Measurements from ENCODE around the gene RTKN2. TPM values are rescaled to one million over a fixed set of nuclear protein-coding genes. Genes with fewer than 3 reads are reported as not detected.

Gene RTKN2
- total RNA-seq, 1 donor from 2014 or later: 13.2 TPM

DNA sequence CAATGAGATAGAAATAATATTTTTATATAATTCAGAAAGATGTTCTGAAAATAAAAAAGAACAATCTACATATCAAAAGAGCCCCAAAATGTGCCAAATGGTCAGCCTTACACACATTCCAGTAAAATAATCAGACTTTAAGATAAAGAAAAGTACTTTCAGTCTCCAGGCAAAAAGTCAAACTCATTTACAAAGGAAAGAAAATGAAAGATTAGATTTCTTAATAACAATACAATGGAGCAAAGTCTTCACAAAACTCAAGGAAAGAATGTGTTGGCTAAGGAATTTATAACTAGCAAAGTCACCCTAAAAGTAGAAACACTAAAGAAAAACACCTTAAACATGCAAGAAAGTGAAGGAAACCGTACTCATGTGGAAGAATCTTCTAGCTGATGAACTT, 16.6 kb downstream of the RTKN2 start:
- Mint-ChIP-seq H3K4me1 (ENCODE audit: low read depth) (peaks cover 17% of the 10 kb centered on the region), H3K9me3 (ENCODE audit: low read depth) (no peaks in the 10 kb centered on the region), H3K4me3 (ENCODE audit: low read depth) (no peak overlapping the region), H3K27me3 (no peaks in the 10 kb centered on the region), H3K27ac (peak overlapping the region; percentile 39), H3K36me3 (ENCODE audit: insufficient read depth) (peaks cover 4% of the 10 kb centered on the region)
- no peak for TF ChIP-seq CTCF (IDR thresholded peaks at IDR 0.05; ENCODE audit: unreplicated experiment)
- DNase-seq (ENCODE audit: low spot score, unreplicated experiment): no peak

GRCh38 chr10:62250594-62251198, 17.9 kb downstream of the RTKN2 start:
- no peak overlapping the region for H3K27ac Mint-ChIP-seq
- no peak for DNase-seq (ENCODE audit: low spot score, unreplicated experiment)
- H3K4me1 Mint-ChIP-seq (ENCODE audit: low read depth): peaks cover 17% of the 10 kb centered on the region
- H3K36me3 Mint-ChIP-seq (ENCODE audit: insufficient read depth): peaks cover 2% of the 10 kb centered on the region
- no peak for TF ChIP-seq CTCF (IDR thresholded peaks at IDR 0.05; ENCODE audit: unreplicated experiment)
- no peak overlapping the region for H3K4me3 Mint-ChIP-seq (ENCODE audit: low read depth)
- no peaks in the 10 kb centered on the region for H3K27me3 Mint-ChIP-seq
- no peaks in the 10 kb centered on the region for H3K9me3 Mint-ChIP-seq (ENCODE audit: low read depth)

- H3K36me3 Mint-ChIP-seq (ENCODE audit: insufficient read depth): peaks cover 2% of the 10 kb centered on the region
- no peak for TF ChIP-seq CTCF (IDR thresholded peaks at IDR 0.05; ENCODE audit: unreplicated experiment)
- H3K9me3 Mint-ChIP-seq (ENCODE audit: low read depth): no peaks in the 10 kb centered on the region
- no peak overlapping the region for H3K4me3 Mint-ChIP-seq (ENCODE audit: low read depth)
- DNase-seq (ENCODE audit: low spot score, unreplicated experiment): no peak
- no peak overlapping the region for H3K27ac Mint-ChIP-seq
- H3K4me1 Mint-ChIP-seq (ENCODE audit: low read depth): peaks cover 17% of the 10 kb centered on the region
- H3K27me3 Mint-ChIP-seq: no peaks in the 10 kb centered on the region
These were observed 18.7 kb downstream of the RTKN2 start for GRCh38 chr10:62249957-62250356.

- no peak for TF ChIP-seq CTCF (IDR thresholded peaks at IDR 0.05; ENCODE audit: unreplicated experiment)
These were observed 20.2 kb downstream of the RTKN2 start for GRCh38 chr10:62248465-62248864.

DNA sequence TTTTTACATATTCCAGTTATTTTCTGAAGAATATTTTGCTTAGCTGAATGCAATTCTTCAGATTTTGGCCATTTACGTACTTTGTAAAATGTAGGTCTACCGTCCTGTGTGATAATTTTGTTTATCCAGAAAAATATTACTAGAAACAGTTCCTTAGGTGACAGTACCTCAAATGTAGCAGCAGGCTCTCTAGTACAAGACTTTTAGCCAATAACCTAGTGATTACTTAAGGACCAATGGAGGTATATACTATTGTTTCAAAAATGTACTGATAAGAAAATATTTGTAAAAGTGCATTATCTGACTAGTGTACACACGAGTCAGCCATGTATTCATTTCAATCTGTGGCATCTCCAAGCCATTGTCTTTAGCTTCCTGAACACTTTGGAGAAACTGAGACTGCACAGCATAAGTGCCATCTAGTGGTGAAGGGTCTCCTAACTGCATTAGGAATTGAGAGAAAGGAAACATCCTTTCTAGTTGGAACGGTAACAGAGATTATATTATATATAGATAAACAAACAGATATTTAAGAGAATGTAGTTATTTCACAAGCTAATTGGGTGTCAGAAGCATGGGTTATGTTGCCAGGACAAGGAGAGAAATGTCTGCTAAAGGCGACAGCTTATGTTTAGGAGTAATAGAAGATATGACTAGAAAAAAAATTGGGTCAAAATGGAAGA, 23.7 kb downstream of the RTKN2 start:
- DNase-seq (ENCODE audit: low spot score, unreplicated experiment): no peak
- Mint-ChIP-seq H3K27ac (no peak overlapping the region), H3K4me1 (ENCODE audit: low read depth) (peaks cover 5% of the 10 kb centered on the region), H3K4me3 (ENCODE audit: low read depth) (no peak overlapping the region), H3K27me3 (no peaks in the 10 kb centered on the region), H3K36me3 (ENCODE audit: insufficient read depth) (no peaks in the 10 kb centered on the region), H3K9me3 (ENCODE audit: low read depth) (no peaks in the 10 kb centered on the region)
- peak; percentile 91 for TF ChIP-seq CTCF (IDR thresholded peaks at IDR 0.05; ENCODE audit: unreplicated experiment)

More at GRCh38 chr10:62248465-62248864, 20.2 kb downstream of the RTKN2 start:
- no peak overlapping the region for H3K27ac Mint-ChIP-seq
- no peaks in the 10 kb centered on the region for H3K27me3 Mint-ChIP-seq
- no peak overlapping the region for H3K4me3 Mint-ChIP-seq (ENCODE audit: low read depth)
- no peak for DNase-seq (ENCODE audit: low spot score, unreplicated experiment)
- H3K36me3 Mint-ChIP-seq (ENCODE audit: insufficient read depth): no peaks in the 10 kb centered on the region
- no peaks in the 10 kb centered on the region for H3K9me3 Mint-ChIP-seq (ENCODE audit: low read depth)
- H3K4me1 Mint-ChIP-seq (ENCODE audit: low read depth): peaks cover 17% of the 10 kb centered on the region
